Immature natural killer cell (primary cell): Measurements from ENCODE around the gene SYNE2. TPM values are rescaled to one million over a fixed set of nuclear protein-coding genes. Genes with fewer than 3 reads are reported as not detected.
A peak's percentile ranks its signal among the peaks of the same experiment; 100 is the strongest.

Source experiments
- DNase-seq, 3 donors: peaks; one replicate each; pipeline ENCODE4 v3.0.0; 2022; ENCODE audit warnings: mixed read lengths in 1 of 3
- H3K27ac Mint-ChIP-seq, 6 donors: one replicate each; pipeline ENCODE4 v1.8.0; 2020; ENCODE audit warnings: mixed read lengths in 6 of 6, mild to moderate bottlenecking in 5 of 6, inconsistent platforms in 4 of 6, moderate library complexity in 3 of 6
- H3K27me3 Mint-ChIP-seq, 3 donors: one replicate each; pipeline ENCODE4 v1.8.0; 2020 to 2021; ENCODE audit warnings: low read depth in 3 of 3, mild to moderate bottlenecking in 3 of 3, mixed read lengths in 3 of 3, moderate library complexity in 3 of 3, inconsistent platforms in 1 of 3
- H3K36me3 Mint-ChIP-seq, 3 donors: one replicate each; pipeline ENCODE4 v1.8.0; 2020; ENCODE audit warnings: mixed read lengths in 3 of 3, inconsistent platforms in 2 of 3, mild to moderate bottlenecking in 2 of 3
- H3K4me1 Mint-ChIP-seq, 2 donors: one replicate each; pipeline ENCODE4 v1.8.0; 2020; ENCODE audit warnings: inconsistent platforms in 2 of 2, mild to moderate bottlenecking in 2 of 2, mixed read lengths in 2 of 2, moderate library complexity in 1 of 2
- H3K4me3 Mint-ChIP-seq, 5 donors: one replicate each; pipeline ENCODE4 v1.8.0; 2020; ENCODE audit warnings: mild to moderate bottlenecking in 5 of 5, mixed read lengths in 5 of 5, inconsistent platforms in 3 of 5, moderate library complexity in 3 of 5
- H3K9me3 Mint-ChIP-seq, 6 donors: one replicate each; pipeline ENCODE4 v1.8.0; 2020; ENCODE audit warnings: mild to moderate bottlenecking in 6 of 6, mixed read lengths in 6 of 6, inconsistent platforms in 4 of 6, moderate library complexity in 3 of 6
- polyA plus RNA-seq, 3 donors: library from polyadenylated mRNA; unstranded; fragments of 300-500 nt; fragmentation: Illumina TruSeq; gene quantifications; one replicate each; pipeline ENCODE4 v1.2.3, GENCODE V29; 2021

Gene SYNE2
- polyA plus RNA-seq, 3 donors from 2014 or later: 14.0 to 116 (median 20.0) TPM

DNA sequence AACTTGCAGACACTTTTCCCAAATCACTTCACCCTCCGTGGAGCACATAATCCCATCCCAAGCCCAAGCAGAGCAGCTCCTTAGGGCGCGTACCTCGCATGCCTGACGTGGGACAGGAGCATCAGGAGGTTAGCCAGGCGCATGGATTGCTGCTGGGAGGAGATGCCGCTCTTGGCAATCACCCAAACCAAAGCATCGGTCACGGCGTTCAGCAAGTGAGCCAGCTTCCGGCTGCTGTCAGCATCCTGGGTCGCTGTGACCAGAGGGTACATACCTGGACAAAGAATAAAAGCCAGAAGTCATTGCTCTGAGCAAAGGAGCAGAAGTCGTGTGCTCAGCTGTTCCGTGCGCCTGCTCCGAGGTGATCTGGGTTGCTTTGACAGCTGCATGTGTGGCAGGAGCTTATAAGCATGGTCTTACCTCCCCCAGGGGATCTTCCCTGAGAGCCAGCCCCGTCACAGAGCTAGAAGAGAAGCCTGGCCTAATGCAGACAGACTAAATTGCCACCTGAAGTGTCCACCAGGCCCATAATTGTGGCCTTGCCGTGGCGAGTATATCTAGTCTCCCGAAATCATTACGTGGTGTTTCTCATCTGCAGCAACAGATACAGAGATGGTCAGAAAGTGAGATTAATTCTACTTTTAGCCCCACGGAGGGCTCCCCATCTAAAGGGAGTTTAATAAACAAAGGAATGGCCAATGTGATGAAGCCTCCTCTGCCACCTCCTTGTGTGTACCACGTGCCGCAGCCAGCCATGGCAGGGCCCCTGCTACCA, 382.3 kb downstream of the SYNE2 start:
- Mint-ChIP-seq H3K4me1 (peaks cover 2 to 8% of the 10 kb centered on the region in 2 donors), H3K27ac (peak overlapping the region in 4 of 6 donors; percentile 6 to 79 (median 14)), H3K9me3 (no peaks in the 10 kb centered on the region), H3K27me3 (peaks cover 0 to 26% (median 13%) of the 10 kb centered on the region in 3 donors), H3K4me3 (no peak overlapping the region), H3K36me3 (peaks cover 0 to 6% (median 4%) of the 10 kb centered on the region in 3 donors)
- no peak for DNase-seq

DNA sequence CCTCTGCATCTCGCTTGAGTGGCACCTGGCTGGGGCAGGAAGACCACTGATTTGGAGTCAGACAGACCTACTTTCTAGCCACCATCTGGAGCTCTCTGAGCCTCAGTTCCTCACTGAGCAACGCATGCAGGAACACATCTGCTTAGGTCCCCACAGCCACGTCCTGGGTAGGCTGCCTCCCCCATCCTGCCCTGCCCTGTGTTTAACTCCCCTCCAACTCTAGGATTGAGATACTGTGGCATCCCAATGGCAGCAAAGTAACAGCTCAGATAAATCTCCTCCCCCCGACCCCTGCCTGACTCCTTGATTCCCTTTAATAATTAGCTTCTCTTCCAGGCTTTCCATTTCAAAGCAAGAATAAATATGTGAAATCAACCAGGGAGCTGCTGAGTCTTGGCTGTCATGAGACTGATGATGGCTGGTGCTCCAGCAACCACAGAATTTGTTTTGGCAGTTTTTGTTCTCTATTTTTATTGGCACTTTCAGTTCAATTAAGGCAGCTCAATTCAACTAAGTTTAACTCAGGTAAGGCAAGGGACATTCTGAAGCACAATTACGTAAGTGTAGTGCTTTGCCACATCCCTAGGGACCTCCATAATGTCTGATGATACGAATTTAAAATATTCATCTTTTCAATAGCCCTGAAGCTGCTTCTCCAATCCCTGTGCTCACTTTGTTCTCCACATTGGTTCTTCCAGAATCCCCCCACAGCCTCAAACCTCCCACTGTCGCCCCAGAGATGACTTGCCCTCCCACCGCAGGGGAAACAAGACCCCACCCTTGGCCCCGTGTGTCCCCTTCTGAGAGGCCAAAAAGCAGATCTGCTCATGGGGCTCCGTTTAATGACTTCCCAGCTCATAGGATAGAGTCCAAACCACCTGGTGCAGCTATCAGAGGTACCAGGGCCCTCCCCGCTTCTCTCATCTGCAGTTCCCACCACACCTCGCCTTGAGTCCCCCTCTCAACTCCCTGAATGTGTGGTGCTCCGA, 383.1 kb downstream of the SYNE2 start:
- peaks cover 0 to 6% (median 4%) of the 10 kb centered on the region in 3 donors for H3K36me3 Mint-ChIP-seq
- H3K4me1 Mint-ChIP-seq: peaks cover 2 to 8% of the 10 kb centered on the region in 2 donors
- DNase-seq: no peak
- no peaks in the 10 kb centered on the region for H3K9me3 Mint-ChIP-seq
- peaks cover 0 to 28% (median 14%) of the 10 kb centered on the region in 3 donors for H3K27me3 Mint-ChIP-seq
- no peak overlapping the region for H3K4me3 Mint-ChIP-seq
- H3K27ac Mint-ChIP-seq: peak overlapping the region in 5 of 6 donors; percentile 19 to 58 (median 41)

DNA sequence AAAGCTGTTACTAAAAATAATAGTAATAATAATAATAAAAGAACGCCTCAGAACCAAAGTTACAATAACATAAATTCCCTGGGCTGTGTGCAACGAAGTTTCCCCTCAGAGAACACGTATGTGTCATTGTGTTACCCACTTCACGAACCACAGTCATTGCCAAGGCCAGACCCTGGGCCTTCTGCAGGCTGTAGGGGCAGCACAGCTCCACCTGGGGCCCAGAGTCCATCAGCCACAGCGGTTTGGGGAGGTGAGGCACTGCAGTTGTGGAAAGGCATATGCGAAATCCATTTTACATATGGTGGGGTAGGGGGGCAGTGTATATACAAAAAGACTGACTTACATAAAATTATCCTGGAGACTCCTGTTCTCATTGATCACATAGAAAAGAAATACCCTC, 385.2 kb downstream of the SYNE2 start:
- Mint-ChIP-seq H3K4me1 (peaks cover 0 to 2% of the 10 kb centered on the region in 2 donors), H3K4me3 (no peak overlapping the region), H3K27ac (peak overlapping the region in 1 of 6 donors; percentile 35), H3K9me3 (no peaks in the 10 kb centered on the region), H3K36me3 (no peaks in the 10 kb centered on the region), H3K27me3 (peaks cover 0 to 29% (median 11%) of the 10 kb centered on the region in 3 donors)
- DNase-seq: no peak

DNA sequence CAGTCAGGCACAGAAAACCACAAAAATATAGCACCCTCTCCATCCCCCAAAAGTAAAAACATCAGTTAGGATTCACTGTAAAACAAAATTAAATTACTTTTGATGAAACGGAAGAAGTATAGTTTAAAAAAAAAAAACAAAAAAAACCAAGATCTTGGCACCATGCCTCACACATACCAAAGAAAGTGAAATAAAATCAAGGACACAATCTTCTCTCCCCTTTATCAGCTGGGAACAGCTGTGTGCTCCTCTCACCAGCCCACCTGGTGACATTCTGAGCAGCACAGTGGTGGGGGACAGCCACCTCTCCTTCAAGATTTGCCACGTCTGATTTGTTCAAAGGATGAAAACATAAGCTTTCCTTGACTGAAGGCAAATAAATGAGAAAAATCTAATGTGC, 385.8 kb downstream of the SYNE2 start:
- peaks cover 0 to 2% of the 10 kb centered on the region in 2 donors for H3K4me1 Mint-ChIP-seq
- H3K36me3 Mint-ChIP-seq: no peaks in the 10 kb centered on the region
- DNase-seq: no peak
- no peaks in the 10 kb centered on the region for H3K9me3 Mint-ChIP-seq
- H3K27ac Mint-ChIP-seq: peak overlapping the region in 1 of 6 donors; percentile 67
- no peak overlapping the region for H3K4me3 Mint-ChIP-seq
- peaks cover 0 to 29% (median 11%) of the 10 kb centered on the region in 3 donors for H3K27me3 Mint-ChIP-seq

DNA sequence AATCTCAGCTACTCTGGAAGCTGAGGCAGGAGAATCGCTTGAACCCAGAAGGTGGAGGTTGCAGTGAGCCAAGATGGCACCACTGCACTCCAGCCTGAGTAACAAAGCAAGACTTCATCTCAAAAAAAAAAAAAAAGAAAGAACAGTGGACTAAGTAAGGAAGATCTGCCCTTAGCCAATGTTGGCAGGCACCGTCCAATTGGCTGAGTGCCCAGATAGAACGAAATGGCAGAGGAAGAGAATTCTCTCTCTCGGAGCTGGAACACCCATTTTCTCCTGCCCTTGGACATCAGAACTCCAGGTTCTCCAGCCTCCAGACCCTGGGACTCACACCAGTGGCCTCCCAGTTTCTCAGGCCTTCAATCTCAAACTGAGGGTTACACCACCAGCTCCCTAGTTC, 391.5 kb downstream of the SYNE2 start:
- peaks cover 0 to 24% (median 8%) of the 10 kb centered on the region in 3 donors for H3K27me3 Mint-ChIP-seq
- no peaks in the 10 kb centered on the region for H3K9me3 Mint-ChIP-seq
- no peak overlapping the region for H3K27ac Mint-ChIP-seq
- H3K36me3 Mint-ChIP-seq: peaks cover 0 to 3% (median 0%) of the 10 kb centered on the region in 3 donors
- H3K4me3 Mint-ChIP-seq: no peak overlapping the region
- H3K4me1 Mint-ChIP-seq: no peaks in the 10 kb centered on the region
- no peak for DNase-seq

DNA sequence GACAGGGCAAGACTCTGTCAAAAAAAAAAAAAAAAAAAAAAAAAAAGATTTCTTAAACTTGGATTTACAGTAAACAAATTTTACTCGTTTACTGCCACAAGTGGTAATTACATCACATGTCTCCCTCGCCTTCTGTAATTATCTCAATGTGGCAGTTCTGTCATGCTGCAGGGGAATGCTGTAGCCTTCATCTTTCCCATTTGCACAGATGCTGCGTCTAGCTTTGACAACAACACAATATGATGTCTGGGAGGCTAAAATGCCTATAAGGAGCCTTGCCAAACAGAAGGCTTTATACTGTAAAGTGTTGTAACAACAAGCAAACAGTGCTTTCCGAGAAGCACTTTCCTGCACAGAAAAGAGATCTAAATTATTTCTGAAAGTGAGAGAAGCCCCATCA, 392.7 kb downstream of the SYNE2 start:
- H3K36me3 Mint-ChIP-seq: peaks cover 0 to 3% (median 0%) of the 10 kb centered on the region in 3 donors
- no peaks in the 10 kb centered on the region for H3K9me3 Mint-ChIP-seq
- no peaks in the 10 kb centered on the region for H3K4me1 Mint-ChIP-seq
- no peak for DNase-seq
- H3K27ac Mint-ChIP-seq: no peak overlapping the region
- H3K27me3 Mint-ChIP-seq: peaks cover 0 to 22% (median 9%) of the 10 kb centered on the region in 3 donors
- H3K4me3 Mint-ChIP-seq: no peak overlapping the region

DNA sequence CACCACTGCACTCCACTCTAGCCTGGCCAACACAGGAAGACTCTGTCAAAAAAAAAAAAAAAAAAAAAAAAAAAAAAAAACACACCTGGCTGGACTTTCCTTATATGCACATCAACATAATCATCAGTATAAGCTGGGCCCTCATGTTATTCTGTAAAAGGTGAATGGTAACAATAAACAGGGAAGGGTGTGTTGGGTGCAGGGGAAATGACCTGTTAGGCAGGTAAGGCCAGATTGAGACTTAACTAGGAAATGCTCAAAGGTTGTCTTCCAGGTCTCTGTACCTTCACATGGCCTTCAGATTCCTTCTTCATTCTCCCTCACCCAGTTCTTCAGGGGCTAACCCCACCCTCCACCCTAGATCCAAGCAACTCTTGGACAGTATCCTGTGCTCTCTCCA, 393.9 kb downstream of the SYNE2 start:
- Mint-ChIP-seq H3K4me1 (no peaks in the 10 kb centered on the region), H3K9me3 (no peaks in the 10 kb centered on the region), H3K4me3 (no peak overlapping the region), H3K36me3 (peaks cover 0 to 3% (median 0%) of the 10 kb centered on the region in 3 donors), H3K27ac (no peak overlapping the region), H3K27me3 (peaks cover 4 to 18% (median 9%) of the 10 kb centered on the region in 3 donors)
- no peak for DNase-seq

DNA sequence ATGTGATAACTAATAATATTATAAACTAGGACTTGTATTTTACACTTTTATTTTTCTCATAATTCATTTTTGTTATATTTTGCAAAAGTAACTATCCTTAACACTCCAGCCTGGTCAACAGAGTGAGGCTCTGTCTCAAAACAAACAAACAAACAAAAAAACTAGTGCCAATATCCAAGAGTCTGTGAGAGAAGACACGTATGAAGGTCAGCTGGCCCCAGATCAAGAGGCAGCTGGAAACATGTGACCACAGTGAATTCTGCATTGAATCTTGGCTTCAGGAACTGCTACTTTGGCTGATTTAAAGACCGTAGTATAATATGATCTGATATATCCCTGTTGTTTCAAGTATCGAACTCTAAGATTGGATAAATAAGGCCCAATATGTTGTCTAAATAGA, 394.4 kb downstream of the SYNE2 start:
- Mint-ChIP-seq H3K9me3 (no peaks in the 10 kb centered on the region), H3K4me3 (no peak overlapping the region), H3K27ac (no peak overlapping the region), H3K4me1 (no peaks in the 10 kb centered on the region), H3K27me3 (peaks cover 4 to 17% (median 7%) of the 10 kb centered on the region in 3 donors), H3K36me3 (peaks cover 0 to 3% (median 0%) of the 10 kb centered on the region in 3 donors)
- DNase-seq: no peak

DNA sequence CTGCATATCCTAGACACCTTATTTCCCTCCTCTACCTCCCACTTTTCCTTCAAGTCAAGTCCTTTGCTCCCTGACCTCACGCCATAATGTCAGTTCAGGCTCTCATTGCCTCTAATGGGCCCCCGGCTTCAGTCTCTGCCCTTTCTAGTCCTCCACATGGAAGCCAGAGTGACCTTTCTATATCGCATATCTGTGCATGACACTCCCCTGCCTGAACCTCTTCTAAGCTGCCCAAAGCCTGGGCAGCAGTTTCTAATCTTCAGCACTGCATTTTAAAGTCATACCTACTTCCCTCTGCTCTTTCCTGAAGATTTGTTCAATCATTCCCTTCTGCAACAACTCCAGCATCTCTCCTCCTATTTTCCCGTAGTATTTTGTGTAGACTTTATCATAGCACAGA, 395.9 kb downstream of the SYNE2 start:
- no peak for DNase-seq
- Mint-ChIP-seq H3K4me1 (no peaks in the 10 kb centered on the region), H3K27me3 (peaks cover 5 to 20% (median 7%) of the 10 kb centered on the region in 3 donors), H3K9me3 (no peaks in the 10 kb centered on the region), H3K27ac (no peak overlapping the region), H3K36me3 (peaks cover 0 to 3% (median 0%) of the 10 kb centered on the region in 3 donors), H3K4me3 (no peak overlapping the region)

DNA sequence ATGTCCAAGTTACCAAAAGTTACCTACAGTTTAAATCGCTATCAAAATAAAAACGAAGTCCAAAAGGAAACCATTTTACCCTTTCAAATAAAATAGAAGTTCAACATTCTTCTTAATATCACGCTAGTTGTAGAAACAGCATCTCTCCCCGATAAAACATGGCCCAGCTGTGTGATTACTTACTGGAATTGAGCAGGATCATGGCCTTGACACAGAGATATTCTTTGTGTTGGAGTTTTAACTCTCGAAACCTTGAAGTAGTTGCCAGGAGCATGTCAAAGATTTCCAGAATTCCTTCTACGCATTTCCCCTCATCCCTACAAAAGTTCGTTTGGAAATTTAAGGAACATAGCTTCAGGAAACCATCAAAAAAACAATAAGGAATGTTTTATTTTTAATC, 396.6 kb downstream of the SYNE2 start:
- Mint-ChIP-seq H3K4me3 (no peak overlapping the region), H3K27me3 (peaks cover 5 to 20% (median 7%) of the 10 kb centered on the region in 3 donors), H3K36me3 (peaks cover 0 to 3% (median 0%) of the 10 kb centered on the region in 3 donors), H3K4me1 (no peaks in the 10 kb centered on the region), H3K27ac (no peak overlapping the region), H3K9me3 (no peaks in the 10 kb centered on the region)
- no peak for DNase-seq

DNA sequence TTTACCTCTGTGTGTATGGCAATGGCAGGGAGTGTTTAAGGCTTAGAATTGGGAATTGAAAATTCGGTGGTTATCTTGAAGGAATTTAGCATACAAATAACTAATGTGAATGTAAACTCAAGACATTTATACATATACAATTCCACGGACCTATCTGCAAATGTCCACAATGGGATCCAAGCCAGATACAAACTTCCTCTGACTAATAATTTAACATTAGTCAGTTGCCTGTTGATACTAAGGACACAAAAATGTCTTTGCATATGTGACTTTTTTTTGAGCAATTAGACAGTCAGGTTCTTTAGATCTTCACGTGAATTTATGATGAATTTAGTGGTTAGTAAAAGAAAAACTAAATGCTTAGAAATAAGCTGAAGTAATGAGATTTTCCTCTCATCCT, 400.9 kb downstream of the SYNE2 start:
- Mint-ChIP-seq H3K4me1 (no peaks in the 10 kb centered on the region), H3K9me3 (no peaks in the 10 kb centered on the region), H3K27me3 (peaks cover 4 to 7% (median 5%) of the 10 kb centered on the region in 3 donors), H3K4me3 (no peak overlapping the region), H3K27ac (no peak overlapping the region), H3K36me3 (no peaks in the 10 kb centered on the region)
- DNase-seq: no peak

DNA sequence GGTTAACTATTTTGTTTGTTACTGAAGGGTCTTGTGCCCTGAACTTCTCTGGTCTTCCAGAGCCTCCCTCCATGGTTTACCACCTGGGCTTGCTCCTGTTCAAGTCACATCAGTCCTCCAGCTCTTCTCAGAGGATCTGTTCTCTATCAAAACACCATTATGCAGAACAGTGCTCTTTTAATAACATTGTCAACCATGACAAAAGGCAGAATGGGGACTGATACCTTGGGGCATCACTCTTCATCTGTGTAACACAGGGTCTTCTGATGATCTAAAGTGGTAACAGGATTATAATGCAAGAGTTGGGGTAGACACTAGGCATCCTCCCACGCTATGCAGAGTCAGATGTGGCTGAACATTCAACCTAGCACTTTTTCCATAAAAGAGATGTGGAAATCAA, 403.0 kb downstream of the SYNE2 start:
- peaks cover 2 to 7% (median 4%) of the 10 kb centered on the region in 3 donors for H3K27me3 Mint-ChIP-seq
- H3K27ac Mint-ChIP-seq: no peak overlapping the region
- H3K9me3 Mint-ChIP-seq: no peaks in the 10 kb centered on the region
- H3K4me1 Mint-ChIP-seq: no peaks in the 10 kb centered on the region
- no peak for DNase-seq
- no peak overlapping the region for H3K4me3 Mint-ChIP-seq
- H3K36me3 Mint-ChIP-seq: no peaks in the 10 kb centered on the region

DNA sequence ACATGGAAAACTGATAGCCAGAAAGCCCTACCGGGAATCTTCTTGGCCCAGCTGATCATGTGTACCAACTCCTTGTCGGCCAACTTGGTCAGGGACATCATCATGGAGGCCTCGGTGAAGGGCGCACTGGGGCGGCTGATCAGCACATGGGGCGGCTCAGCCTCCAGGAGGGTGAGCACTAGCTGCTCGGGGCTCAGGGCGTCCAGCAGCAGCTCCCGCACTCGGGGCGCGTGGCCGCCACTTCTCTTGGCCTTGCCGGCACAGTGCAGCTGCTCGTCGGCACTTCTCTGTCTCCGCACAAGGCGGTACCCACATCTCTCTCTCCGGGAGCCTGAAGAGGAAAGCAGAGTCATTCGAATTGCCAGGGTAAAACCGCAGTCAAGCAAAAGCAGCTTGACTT, 407.6 kb downstream of the SYNE2 start:
- H3K27ac Mint-ChIP-seq: no peak overlapping the region
- H3K36me3 Mint-ChIP-seq: no peaks in the 10 kb centered on the region
- DNase-seq: no peak
- H3K4me3 Mint-ChIP-seq: no peak overlapping the region
- H3K9me3 Mint-ChIP-seq: no peaks in the 10 kb centered on the region
- peaks cover 2 to 3% (median 3%) of the 10 kb centered on the region in 3 donors for H3K27me3 Mint-ChIP-seq
- H3K4me1 Mint-ChIP-seq: no peaks in the 10 kb centered on the region

DNA sequence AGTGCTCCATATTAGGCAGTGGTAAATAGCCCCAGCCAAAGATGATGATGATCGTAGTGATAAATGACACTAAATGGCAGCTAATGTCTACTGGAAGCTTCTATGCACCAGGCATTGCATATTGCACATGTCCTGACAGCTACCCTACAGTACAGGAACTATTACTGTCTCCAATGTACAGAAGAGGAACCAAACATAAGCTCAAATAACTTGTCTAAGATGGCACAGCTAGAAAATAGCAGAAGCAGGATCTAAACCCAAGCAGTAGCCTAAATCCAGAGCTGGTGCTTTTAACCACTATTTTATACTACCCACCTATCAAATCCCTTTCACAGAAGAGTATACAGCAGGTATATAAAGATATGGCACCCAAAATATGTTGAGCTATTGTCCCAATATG, 412.4 kb downstream of the SYNE2 start:
- Mint-ChIP-seq H3K4me1 (peaks cover 3 to 5% of the 10 kb centered on the region in 2 donors), H3K27me3 (peaks cover 0 to 5% (median 3%) of the 10 kb centered on the region in 3 donors), H3K36me3 (no peaks in the 10 kb centered on the region), H3K4me3 (no peak overlapping the region), H3K9me3 (no peaks in the 10 kb centered on the region), H3K27ac (no peak overlapping the region)
- no peak for DNase-seq
